ENCODE data around the gene KARS1. TPM values are rescaled to one million over a fixed set of nuclear protein-coding genes. Genes with fewer than 3 reads are reported as not detected.
A peak's percentile ranks its signal among the peaks of the same experiment; 100 is the strongest.

KARS1 gene
- total RNA-seq, 6 experiments from 2014 or later: 135 to 158 (median 152) TPM

- Mint-ChIP-seq H3K4me3 (no peak overlapping the region), H3K27ac (no peak overlapping the region), H3K4me1 (ENCODE audit: low read depth) (peaks cover 48% of the 10 kb centered on the region), H3K36me3 (ENCODE audit: low read depth) (peaks cover 21% of the 10 kb centered on the region), H3K9me3 (no peaks in the 10 kb centered on the region), H3K27me3 (ENCODE audit: insufficient read depth) (peaks cover 5% of the 10 kb centered on the region)
- TF ChIP-seq CTCF (IDR thresholded peaks at IDR 0.05): no peak
- no peak for DNase-seq
These were observed 28.7 kb downstream of the KARS1 start for GRCh38 chr16:75618780-75619179.

- TF ChIP-seq CTCF (IDR thresholded peaks at IDR 0.05): no peak
- Mint-ChIP-seq H3K4me1 (ENCODE audit: low read depth) (peaks cover 44% of the 10 kb centered on the region), H3K4me3 (no peak overlapping the region), H3K27ac (no peak overlapping the region; the same call in 1 of the 2 replicates), H3K27me3 (ENCODE audit: insufficient read depth) (no peaks in the 10 kb centered on the region; the same call in 1 of the 2 replicates), H3K36me3 (ENCODE audit: low read depth) (peaks cover 28% of the 10 kb centered on the region), H3K9me3 (no peaks in the 10 kb centered on the region)
- DNase-seq: no peak
These were observed 30.3 kb downstream of the KARS1 start for GRCh38 chr16:75617121-75617520.

GRCh38 chr16:75616521-75617010, 30.9 kb downstream of the KARS1 start:
- DNase-seq: no peak
- H3K27me3 Mint-ChIP-seq (ENCODE audit: insufficient read depth): no peaks in the 10 kb centered on the region; the same call in 1 of the 2 replicates
- H3K4me1 Mint-ChIP-seq (ENCODE audit: low read depth): peaks cover 38% of the 10 kb centered on the region
- peaks cover 29% of the 10 kb centered on the region for H3K36me3 Mint-ChIP-seq (ENCODE audit: low read depth)
- H3K9me3 Mint-ChIP-seq: no peaks in the 10 kb centered on the region
- no peak overlapping the region for H3K27ac Mint-ChIP-seq
- H3K4me3 Mint-ChIP-seq: no peak overlapping the region
- no peak for TF ChIP-seq CTCF (IDR thresholded peaks at IDR 0.05)

- DNase-seq: no peak
- H3K36me3 Mint-ChIP-seq (ENCODE audit: low read depth): peaks cover 29% of the 10 kb centered on the region
- no peak for TF ChIP-seq CTCF (IDR thresholded peaks at IDR 0.05)
- peaks cover 29% of the 10 kb centered on the region for H3K4me1 Mint-ChIP-seq (ENCODE audit: low read depth)
- H3K27ac Mint-ChIP-seq: no peak overlapping the region
- no peak overlapping the region for H3K4me3 Mint-ChIP-seq
- no peaks in the 10 kb centered on the region for H3K9me3 Mint-ChIP-seq
- no peaks in the 10 kb centered on the region for H3K27me3 Mint-ChIP-seq (ENCODE audit: insufficient read depth)
These were observed 31.8 kb downstream of the KARS1 start for GRCh38 chr16:75615619-75616018.

DNA sequence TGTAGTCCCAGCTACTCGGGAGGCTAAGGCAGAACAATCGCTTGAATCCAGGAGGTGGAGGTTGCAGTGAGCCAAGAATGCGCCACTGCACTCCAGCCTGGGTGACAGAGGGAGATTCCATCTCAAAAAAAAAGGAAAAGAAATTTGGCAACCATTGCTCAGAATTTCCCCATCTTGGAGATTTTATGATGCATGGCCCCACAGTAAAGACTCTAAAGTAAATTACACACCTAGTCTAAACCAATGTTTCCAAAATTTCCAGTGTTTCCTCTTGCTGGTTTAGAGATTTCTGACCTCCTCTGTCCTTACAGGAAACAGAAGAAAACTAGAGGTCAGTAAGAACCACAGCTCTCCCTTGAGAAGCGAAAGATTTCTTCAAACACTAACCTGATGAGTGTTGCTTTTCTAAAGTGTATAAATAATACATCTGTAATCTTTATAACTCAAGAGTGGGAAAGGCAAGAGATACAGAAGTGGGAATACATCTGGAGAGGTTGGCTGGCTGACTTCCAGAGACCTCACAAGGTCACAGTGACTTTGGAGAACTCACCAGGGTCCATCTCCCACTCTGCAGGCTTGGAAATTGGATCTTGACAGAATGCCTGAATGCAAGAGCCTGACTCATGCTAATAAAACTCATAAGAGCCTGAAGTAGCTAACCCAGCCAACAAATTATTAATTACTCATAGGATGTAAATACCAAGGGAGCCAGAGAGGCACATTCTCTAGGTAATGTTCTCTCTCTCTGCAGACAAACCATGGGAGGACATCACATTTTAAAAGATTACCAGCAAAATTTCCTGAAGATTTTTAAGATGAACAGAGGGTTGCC, 33.2 kb downstream of the KARS1 start:
- H3K4me1 Mint-ChIP-seq (ENCODE audit: low read depth): peaks cover 32% of the 10 kb centered on the region
- peak overlapping the region; percentile 66 for H3K4me3 Mint-ChIP-seq
- H3K27me3 Mint-ChIP-seq (ENCODE audit: insufficient read depth): no peaks in the 10 kb centered on the region
- no peak for TF ChIP-seq CTCF (IDR thresholded peaks at IDR 0.05)
- peak overlapping the region; percentile 80 for H3K27ac Mint-ChIP-seq
- peak; percentile 90 for DNase-seq
- no peaks in the 10 kb centered on the region for H3K9me3 Mint-ChIP-seq
- H3K36me3 Mint-ChIP-seq (ENCODE audit: low read depth): peaks cover 23% of the 10 kb centered on the region
